Pancreas (tissue), 8 donors: Measurements from ENCODE around the gene MEIG1. TPM values are rescaled to one million over a fixed set of nuclear protein-coding genes. Genes with fewer than 3 reads are reported as not detected.

Source experiments
- polyA plus RNA-seq, 2 donors: library from polyadenylated mRNA; stranded (reverse); fragments of 200-250 nt; gene quantifications; one replicate each; pipeline ENCODE4 v1.2.3, GENCODE V29; 2013
- total RNA-seq, 6 donors: library from RNA; stranded (reverse); fragmentation: NEBNext Ultra II Directional in 4 of 6; extraction: Animal tissue kit (Norgen Biotek cat#: 25700) in 4 of 6; gene quantifications; one replicate each; pipeline versions ENCODE4 v1.2.1 to v1.2.4, GENCODE V29; 2021 to 2023
- donor health status: healthy with polysubstance abuse.
- donor health status: DM: no; HTN: no; CAD: no; lungs with moderate emphysema.
- donor health status: DM: no; HTN: no; CAD: no.
- donor health status: Bipolar disorder and iron deficiency.
- donor health status: DM: yes; HTN: yes; CAD: no.
- donor health status: DM: no; HTN: no; CAD: no.
- donor health status: DM: no; HTN: no; CAD: no.
- donor health status: DM: yes; HTN: yes; CAD: no.

MEIG1 gene
- total and polyA plus RNA-seq, 8 donors = 0.44 to 1.5 TPM; not detected in 6

Other genes starting within 250 kb of the MEIG1 start
- gene FAM107B, start 184.5 kb upstream of the MEIG1 start, total RNA-seq = 100 to 1,000 TPM in 1 of 6 donors, 10 to 100 TPM in 5; 46.6 to 105 (median 62.0) TPM
- gene FAM107B, start 184.5 kb upstream of the MEIG1 start, polyA plus RNA-seq = 10 to 100 TPM; 22.6 to 31.4 TPM
- 1 to 10 TPM; 1.3 to 6.5 (median 4.0) TPM for gene CDNF, start 121.4 kb upstream of the MEIG1 start, total RNA-seq
- 1 to 10 TPM; 4.2 to 5.7 TPM for gene CDNF, start 121.4 kb upstream of the MEIG1 start, polyA plus RNA-seq
- 1 to 10 TPM; 3.1 to 5.6 (median 5.2) TPM for gene HSPA14, start 121.1 kb upstream of the MEIG1 start, total RNA-seq
- gene HSPA14, start 121.1 kb upstream of the MEIG1 start, polyA plus RNA-seq = 10 to 100 TPM in 1 of 2 donors, 1 to 10 TPM in 1; 5.2 to 10.4 TPM
- 1 to 10 TPM; 3.3 to 6.4 (median 5.2) TPM for gene MSANTD7, start 121.1 kb upstream of the MEIG1 start, total RNA-seq
- gene MSANTD7, start 121.1 kb upstream of the MEIG1 start, polyA plus RNA-seq = 1 to 10 TPM; 2.1 to 3.5 TPM
- 1 to 10 TPM; 2.2 to 5.9 (median 4.0) TPM for gene SUV39H2, start 80.5 kb upstream of the MEIG1 start, total RNA-seq
- gene SUV39H2, start 80.5 kb upstream of the MEIG1 start, polyA plus RNA-seq = 1 to 10 TPM; 1.1 to 2.1 TPM
- gene DCLRE1C, start 5.3 kb upstream of the MEIG1 start, total RNA-seq = 1 to 10 TPM; 3.0 to 7.0 (median 3.5) TPM
- 1 to 10 TPM; 1.8 to 2.3 TPM for gene DCLRE1C, start 5.3 kb upstream of the MEIG1 start, polyA plus RNA-seq
- not detected for gene OLAH, start 84.6 kb downstream of the MEIG1 start, total RNA-seq
- not detected for gene OLAH, start 84.6 kb downstream of the MEIG1 start, polyA plus RNA-seq
- under 1 TPM in 4 of 6 donors, not detected in 2; 0.13 to 0.59 (median 0.30) TPM for gene ACBD7, start 129.4 kb downstream of the MEIG1 start, total RNA-seq
- under 1 TPM in 1 of 2 donors, not detected in 1; 0.07 TPM for gene ACBD7, start 129.4 kb downstream of the MEIG1 start, polyA plus RNA-seq
- 1 to 10 TPM; 4.0 to 8.5 (median 6.5) TPM for gene RPP38, start 138.0 kb downstream of the MEIG1 start, total RNA-seq
- 10 to 100 TPM in 1 of 2 donors, 1 to 10 TPM in 1; 9.2 to 14.9 TPM for gene RPP38, start 138.0 kb downstream of the MEIG1 start, polyA plus RNA-seq
- gene NMT2, start 209.3 kb downstream of the MEIG1 start, total RNA-seq = 10 to 100 TPM in 1 of 6 donors, 1 to 10 TPM in 5; 4.7 to 13.9 (median 7.3) TPM
- 1 to 10 TPM; 5.9 to 6.0 TPM for gene NMT2, start 209.3 kb downstream of the MEIG1 start, polyA plus RNA-seq